Hematopoietic multipotent progenitor cell treated with erythropoietin and hydrocortisone succinate and interleukin-3 and kit ligand, for 6 days (in vitro differentiated cells): ENCODE results near the gene C16orf92.
A peak's percentile ranks its signal among the peaks of the same experiment; 100 is the strongest.
"Not testable (repeated sequence)": the region's sequence is repeated elsewhere in the genome, so short reads cannot be mapped to it uniquely, and the experiment has no call there.

Experiments used
- DNase-seq: peaks from one replicate; pipeline ENCODE4 v3.0.0-alpha.2; 2015

C16orf92 gene

DNA sequence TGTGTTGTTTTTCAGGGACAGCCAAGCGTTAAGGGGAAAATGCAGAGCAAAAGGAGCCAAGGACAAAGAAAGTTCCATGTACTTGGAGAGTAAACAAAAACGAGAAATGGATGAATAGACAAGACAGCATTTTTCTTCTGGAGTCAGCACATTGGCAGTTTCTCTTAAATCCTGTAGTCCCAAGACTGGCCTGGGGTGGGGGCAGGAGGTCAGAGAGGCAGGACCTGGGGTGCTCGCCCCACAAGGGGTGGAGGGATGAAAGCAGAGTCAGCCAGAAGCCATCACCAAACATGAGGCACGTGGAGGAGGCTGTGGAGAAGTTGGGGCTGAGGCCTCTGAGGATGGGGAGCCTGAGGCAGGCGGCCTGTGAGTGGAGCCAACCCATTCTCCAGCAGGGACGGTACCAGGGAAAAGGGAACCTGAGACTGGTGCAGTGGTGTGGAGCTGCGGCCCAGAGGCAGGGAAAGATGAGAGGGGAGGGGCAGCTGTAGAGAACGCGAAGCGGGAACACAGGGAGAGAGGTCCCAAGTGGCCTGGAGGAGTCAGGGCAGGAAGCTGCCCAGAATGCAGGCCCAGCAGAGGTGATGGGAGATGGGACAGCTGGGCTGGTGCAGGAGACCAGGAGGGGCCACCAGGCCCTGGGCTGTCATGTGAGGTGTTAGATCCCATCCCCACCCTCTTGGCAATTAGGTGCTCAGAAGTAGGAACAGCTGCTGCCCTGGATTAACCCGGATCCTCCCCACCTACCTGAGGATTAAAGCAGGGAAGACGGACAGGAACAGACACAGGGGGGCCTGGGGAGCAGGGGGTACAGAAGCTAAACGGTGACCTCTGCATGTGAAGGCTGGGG, 4.8 kb downstream of the C16orf92 start:
- no peak for DNase-seq

- DNase-seq: peak; percentile 68
Measured at GRCh38 chr16:30028438-30029076, 5.6 kb downstream of the C16orf92 start.

DNA sequence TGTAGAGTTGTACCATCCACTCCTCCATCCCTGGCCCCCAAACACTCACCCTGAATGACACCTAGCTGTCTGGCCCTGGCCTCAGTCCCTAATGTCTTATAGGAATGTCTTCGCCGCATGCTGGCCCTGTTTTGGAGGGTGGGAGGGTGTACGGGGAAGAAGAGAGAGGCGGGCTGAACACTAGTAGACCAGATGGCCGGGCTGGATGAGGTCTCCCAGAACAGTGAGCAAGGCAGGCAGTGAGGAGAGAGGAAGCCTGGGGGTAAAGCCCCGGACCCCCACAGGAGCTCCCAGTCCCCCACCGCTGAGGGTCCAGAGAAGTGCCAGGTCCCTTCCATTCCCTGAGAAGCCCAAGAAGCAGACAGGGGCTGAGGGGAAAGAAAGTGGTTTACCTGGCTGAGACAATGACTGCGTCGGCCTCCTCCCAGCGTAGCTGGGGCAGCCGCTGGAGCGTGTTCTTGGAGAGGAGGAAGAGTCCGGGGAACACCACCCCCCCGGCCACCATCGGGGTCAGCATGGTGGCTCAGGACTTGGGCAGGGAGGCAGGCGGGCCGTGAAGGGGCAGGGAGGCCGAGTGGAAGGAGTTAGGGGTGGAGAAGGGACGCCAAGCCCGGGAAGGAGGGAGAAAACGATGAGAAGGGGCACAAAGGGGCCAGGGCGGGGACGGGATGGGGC, 7.2 kb downstream of the C16orf92 start:
- no peak for DNase-seq

DNA sequence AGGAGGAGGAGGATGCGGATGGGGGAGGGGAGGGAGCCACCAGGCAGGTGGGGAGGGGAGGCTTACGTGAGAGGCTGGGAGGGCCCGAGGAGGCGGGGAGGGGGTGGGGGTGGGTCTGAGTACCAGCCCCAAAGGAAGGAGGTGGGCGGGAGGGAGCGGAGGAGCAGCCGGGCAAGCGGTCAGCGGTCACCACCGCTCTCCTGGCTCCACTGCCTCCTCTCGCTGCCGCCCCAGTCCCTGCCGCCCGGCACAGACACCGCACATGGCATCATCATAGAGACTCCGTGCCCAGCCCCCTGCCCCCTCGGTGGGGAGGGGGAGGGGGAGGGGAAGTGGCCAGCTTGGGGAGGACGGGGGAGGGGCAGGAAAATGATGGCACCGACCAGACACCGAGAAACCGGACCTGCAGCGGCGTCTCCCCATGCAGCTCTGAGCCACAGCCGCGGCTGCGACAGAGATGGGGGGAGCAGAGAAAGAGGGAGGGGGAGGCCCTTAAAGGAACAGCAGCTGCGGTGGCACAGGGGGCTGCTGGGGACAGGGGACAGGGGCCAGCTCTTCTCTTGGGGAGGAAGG, 7.9 kb downstream of the C16orf92 start, which contains the start of gene TLCD3B:
TLCD3B (minus strand) TSS at position 431 of the 573 bp plus-strand sequence. CDS start 744 bp downstream, outside the sequence.
- DNase-seq: no peak

DNA sequence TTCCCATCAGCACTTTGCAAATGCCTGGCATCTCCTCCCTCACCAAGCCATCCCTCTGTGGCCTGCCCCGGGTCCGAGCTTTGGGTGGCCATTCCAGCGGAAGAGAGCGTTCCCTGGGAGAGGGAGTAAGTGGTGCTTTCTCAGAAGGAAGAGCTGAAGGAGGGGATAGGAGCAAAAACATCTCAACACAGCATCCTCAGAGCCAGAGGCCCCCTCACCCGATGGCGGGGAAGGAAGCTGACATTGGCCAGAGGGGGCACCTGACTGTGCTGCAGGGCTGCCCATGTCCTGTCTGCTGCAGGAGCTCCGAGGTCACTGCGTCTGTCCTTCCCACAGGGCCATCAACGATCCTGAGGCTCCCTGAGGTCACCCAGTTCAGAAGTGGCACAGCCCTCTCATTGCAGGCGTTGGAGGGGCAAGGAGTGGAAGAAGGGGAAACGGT, 8.5 kb downstream of the C16orf92 start:
- DNase-seq: no peak

DNA sequence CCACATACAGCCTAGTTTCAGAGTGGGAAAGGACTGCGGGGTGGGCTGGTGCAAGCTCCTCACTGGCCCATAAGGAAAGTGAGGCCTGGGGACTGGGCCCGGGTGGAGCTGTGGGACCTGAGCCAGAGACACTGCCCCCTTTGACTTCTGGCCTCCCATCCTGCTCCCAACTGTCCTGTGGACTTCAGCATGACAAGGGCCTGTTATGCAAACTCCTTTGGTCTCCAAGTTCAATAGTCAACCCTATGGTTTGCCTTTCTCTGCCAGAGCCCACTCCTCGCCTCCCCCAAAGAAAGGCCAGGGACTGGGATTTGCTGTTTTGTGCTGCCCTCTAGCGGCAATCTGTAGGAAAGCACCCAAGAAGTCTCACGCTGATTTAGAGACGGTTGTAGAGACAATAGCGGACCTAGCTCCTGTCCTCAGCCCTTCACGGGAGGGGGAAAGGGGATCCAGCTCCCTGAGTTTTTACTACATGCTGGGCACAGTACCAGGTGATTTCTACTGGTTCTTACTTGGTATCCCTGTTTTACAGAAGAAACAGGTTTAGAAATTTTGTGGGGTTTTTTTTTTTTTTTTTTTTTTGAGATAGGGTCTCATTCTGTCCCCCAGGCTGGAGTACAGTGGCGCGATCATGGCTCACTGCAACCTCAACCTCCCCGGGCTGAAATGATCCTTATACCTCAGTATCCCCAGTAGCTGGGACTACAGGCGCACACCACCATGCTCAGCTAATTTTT, 9.3 kb downstream of the C16orf92 start:
- DNase-seq: peak; percentile 82

- DNase-seq: no peak
Measured at GRCh38 chr16:30033270-30033669, 10.3 kb downstream of the C16orf92 start.

GRCh38 chr16:30040221-30040620, 17.2 kb downstream of the C16orf92 start:
- peak; percentile 54 for DNase-seq

DNA sequence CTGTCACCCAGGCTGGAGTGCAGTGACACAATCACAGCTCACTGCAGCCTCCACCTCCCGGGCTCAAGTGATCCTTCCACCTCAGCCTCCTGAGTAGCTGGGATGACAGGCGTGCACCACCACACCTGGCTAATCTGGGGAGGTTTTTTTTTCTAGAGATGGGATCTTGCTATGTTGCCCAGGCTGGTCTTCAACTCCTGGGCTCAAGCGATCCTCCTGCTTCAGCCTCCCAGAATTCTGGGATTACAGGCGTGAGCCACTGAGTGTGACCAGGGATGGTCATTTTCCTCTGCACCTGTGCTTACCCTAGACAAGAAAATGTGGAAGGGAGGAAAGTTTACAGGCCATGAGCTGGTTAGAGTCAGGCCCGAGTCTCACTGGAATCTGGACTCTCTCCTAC, 17.7 kb downstream of the C16orf92 start:
- DNase-seq: not testable (repeated sequence)

- DNase-seq: peak; percentile 75
Measured at GRCh38 chr16:30041841-30042240, 18.8 kb downstream of the C16orf92 start.

DNA sequence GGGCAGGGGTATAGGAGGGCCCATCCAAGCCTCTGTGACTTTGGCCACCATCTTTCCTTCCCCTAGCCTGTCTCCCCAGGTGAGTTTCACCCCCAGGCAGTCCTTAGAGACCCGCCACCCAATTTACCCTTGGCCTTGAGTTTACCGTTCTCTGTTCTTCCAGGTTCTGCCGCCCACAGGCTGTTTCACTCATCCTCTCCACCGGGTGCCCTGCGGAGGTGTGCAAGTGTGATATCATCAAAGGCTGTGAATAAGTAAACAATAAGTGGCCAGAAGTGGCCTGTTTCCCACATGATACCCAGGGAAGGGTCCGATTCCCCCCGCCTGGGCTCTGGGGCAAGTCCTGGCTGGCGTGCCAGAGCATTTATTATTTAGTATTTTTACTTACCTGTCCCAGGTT, 23.2 kb downstream of the C16orf92 start:
- DNase-seq: no peak

- DNase-seq: no peak
Measured at GRCh38 chr16:30046588-30046987, 23.6 kb downstream of the C16orf92 start.

GRCh38 chr16:30049871-30050270, 26.9 kb downstream of the C16orf92 start:
- no peak for DNase-seq

- no peak for DNase-seq
Measured at GRCh38 chr16:30051518-30051917, 28.5 kb downstream of the C16orf92 start.

DNA sequence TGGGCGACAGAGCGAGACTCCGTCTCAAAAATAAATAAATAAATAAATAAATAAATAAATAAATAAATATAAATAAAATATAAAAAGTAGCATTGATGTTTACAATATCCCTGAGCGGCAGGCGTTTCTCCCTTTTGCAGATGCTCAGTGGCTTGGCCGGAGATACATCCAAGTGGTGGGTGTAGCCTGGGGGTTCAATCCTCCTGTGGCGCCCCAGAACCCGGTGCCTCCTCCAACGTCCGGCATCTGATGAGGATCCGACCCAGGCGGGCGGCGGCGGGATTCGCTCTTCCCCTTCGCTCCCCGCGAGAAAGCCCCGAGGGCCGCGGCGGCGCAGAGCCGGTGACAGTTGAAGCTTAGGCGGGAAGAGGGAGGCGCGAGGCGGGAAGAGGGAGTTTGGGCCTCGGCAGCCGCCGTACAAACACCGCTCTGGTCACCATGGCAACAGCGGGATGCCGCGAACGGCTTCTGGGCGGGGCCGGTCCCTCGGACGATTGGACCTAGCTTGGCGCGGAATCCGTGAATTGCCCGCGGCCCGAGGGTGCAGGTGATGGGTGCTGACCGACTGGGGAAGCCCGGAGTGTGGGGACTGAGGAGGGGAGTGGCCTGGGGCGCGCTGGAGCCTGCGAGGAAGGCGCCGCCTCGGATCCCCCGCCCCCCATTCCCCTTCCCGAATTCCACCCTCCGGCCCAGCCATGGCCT, 29.8 kb downstream of the C16orf92 start:
- peak; percentile 97 for DNase-seq

DNA sequence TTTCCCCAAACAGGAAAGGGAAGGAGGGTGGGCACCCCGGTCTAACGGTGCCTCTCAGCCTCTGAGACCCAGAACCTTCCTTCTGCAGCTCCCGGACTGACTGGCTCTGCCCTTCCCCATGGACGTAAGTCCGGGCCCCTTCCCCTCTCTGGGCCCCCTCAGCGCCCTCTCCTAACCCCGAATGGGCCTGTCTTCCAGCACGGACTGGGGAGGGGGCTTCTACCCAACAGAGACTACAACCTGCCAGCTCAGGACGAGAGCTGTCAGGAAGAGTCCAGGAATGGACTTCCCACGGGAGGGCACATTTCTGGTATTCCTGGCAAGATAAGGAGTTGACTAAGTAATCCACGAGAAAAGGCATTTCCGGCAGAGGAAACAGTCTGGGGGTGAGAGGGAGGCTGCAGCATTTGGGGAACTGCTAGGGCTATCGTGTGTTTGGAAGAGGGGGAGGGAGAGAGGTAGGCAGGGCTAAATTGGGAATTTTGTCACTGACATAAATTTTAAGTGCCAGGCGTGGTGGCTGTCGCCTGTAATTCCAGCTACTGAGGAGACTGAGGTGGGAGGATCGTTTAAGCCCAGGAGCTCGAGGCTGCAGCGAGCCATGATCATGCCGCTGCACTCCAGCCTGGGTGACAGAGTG, 30.5 kb downstream of the C16orf92 start:
- no peak for DNase-seq

GRCh38 chr16:30054451-30054850, 31.5 kb downstream of the C16orf92 start:
- no peak for DNase-seq

GRCh38 chr16:30054959-30055553, 32.1 kb downstream of the C16orf92 start:
- DNase-seq: peak; percentile 74

GRCh38 chr16:30060346-30060745, 37.3 kb downstream of the C16orf92 start:
- no peak for DNase-seq

DNA sequence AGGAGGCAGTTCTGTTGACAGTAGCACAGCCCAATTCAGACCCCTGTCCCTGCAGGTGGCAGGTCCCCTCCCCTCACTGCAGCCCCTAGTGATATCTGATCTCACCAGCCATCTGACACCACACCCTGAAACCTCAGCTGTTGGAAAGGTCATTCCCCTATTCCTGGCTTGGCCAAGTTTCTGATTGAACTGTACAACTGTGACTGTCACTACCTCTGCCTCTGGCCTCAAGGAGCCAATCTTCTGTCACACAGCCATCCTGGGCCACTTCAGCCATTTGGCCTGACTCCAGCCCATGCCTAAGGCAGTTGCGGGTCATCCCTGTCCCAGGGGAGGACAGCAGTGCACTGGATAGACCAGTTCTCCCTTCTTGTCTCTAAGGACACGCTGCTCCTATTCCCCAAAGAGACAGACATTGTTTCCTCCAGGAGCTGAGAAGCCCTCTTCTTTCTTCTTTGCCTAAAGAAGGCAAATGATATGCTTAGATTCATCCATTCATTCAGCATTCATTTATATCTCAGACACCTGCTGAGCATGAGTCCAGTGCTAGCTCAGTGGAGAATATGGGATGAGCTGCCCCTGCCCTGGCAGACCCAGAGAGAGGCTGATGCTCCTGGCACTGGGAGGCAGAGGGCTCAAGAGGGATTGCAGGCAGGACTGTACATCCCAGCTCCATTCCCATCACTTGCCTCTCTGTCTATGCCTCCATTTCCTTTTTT, 38.0 kb downstream of the C16orf92 start:
- DNase-seq: no peak
